Naive thymus-derived CD4-positive, alpha-beta T cell (primary cell): ENCODE results near the gene SELPLG. TPM values are rescaled to one million over a fixed set of nuclear protein-coding genes. Genes with fewer than 3 reads are reported as not detected.

Source experiments
- ATAC-seq: fragments of 150-1000 bp; cut with Tn5 transposase; 2 replicates; pipeline ENCODE4 v1.10.0; 2021; ENCODE audit warnings: mild to moderate bottlenecking, moderate library complexity
- CTCF ChIA-PET: fragments of 350-600 bp; sonication (Branson Sonifier 250); formaldehyde crosslinking; loops from one replicate; lab custom pipeline; 2021; ENCODE audit warnings: antibody characterized with exemption; lab: Charles Lee
- POLR2A ChIA-PET: fragments of 350-600 bp; sonication (Branson Sonifier 250); formaldehyde crosslinking; loops from one replicate; lab custom pipeline; 2021; ENCODE audit warnings: antibody characterized with exemption, inconsistent platforms; lab: Charles Lee
- DNase-seq, 9 donors: peaks; one replicate each; pipeline versions ENCODE4 v3.0.0 to v3.0.0-alpha.2; 2020 to 2022; ENCODE audit warnings: mixed read lengths in 1 of 9
- H3K27ac ChIP-seq: one replicate; pipeline ENCODE4 v1.7.0; 2013; ENCODE audit warnings: mild to moderate bottlenecking, low read depth, low read length, moderate library complexity
- H3K27me3 ChIP-seq, 2 donors: one replicate each; pipeline ENCODE4 v1.7.0; 2013; ENCODE audit warnings: low read length in 2 of 2, mild to moderate bottlenecking in 2 of 2, moderate library complexity in 2 of 2; ENCODE audit not compliant: control insufficient read depth in 2 of 2, insufficient read depth in 2 of 2
- H3K36me3 ChIP-seq, 3 experiments: 1 replicate in 2 of 3; 2 replicates in 1 of 3; pipeline ENCODE4 v1.7.0; 2013; ENCODE audit warnings: low read length in 3 of 3, mild to moderate bottlenecking in 3 of 3, moderate library complexity in 1 of 3; ENCODE audit not compliant: insufficient read depth in 3 of 3, control insufficient read depth in 2 of 3
- H3K4me1 ChIP-seq, 2 donors: one replicate each; pipeline ENCODE4 v1.7.0; 2013; ENCODE audit warnings: low read length in 2 of 2, mild to moderate bottlenecking in 2 of 2, moderate library complexity in 1 of 2; ENCODE audit not compliant: control insufficient read depth in 2 of 2, insufficient read depth in 2 of 2
- H3K4me3 ChIP-seq: 2 replicates; pipeline ENCODE4 v1.7.0; 2013; ENCODE audit warnings: mild to moderate bottlenecking, low read length
- H3K9me3 ChIP-seq, 3 experiments: 1 replicate in 2 of 3; 2 replicates in 1 of 3; pipeline ENCODE4 v1.7.0; 2013; ENCODE audit warnings: low read length in 3 of 3; ENCODE audit not compliant: control insufficient read depth in 2 of 3
- H3K27ac Mint-ChIP-seq, 9 donors: one replicate each; pipeline ENCODE4 v1.8.0; 2020 to 2022; ENCODE audit warnings: mixed read lengths in 9 of 9, mild to moderate bottlenecking in 8 of 9, moderate library complexity in 5 of 9, inconsistent platforms in 2 of 9
- H3K27me3 Mint-ChIP-seq, 5 donors: one replicate each; pipeline ENCODE4 v1.8.0; 2021 to 2022; ENCODE audit warnings: mixed read lengths in 5 of 5, mild to moderate bottlenecking in 1 of 5
- H3K36me3 Mint-ChIP-seq, 5 donors: one replicate each; pipeline ENCODE4 v1.8.0; 2020 to 2022; ENCODE audit warnings: mixed read lengths in 5 of 5, mild to moderate bottlenecking in 3 of 5, inconsistent platforms in 1 of 5
- H3K4me1 Mint-ChIP-seq, 7 donors: one replicate each; pipeline ENCODE4 v1.8.0; 2020 to 2022; ENCODE audit warnings: mixed read lengths in 7 of 7, mild to moderate bottlenecking in 3 of 7, inconsistent platforms in 1 of 7
- H3K4me3 Mint-ChIP-seq, 10 donors: one replicate each; pipeline ENCODE4 v1.8.0; 2020 to 2022; ENCODE audit warnings: mild to moderate bottlenecking in 10 of 10, mixed read lengths in 10 of 10, moderate library complexity in 6 of 10, inconsistent platforms in 2 of 10
- H3K9me3 Mint-ChIP-seq, 11 donors: one replicate each; pipeline ENCODE4 v1.8.0; 2020 to 2022; ENCODE audit warnings: mixed read lengths in 11 of 11, mild to moderate bottlenecking in 4 of 11, inconsistent platforms in 1 of 11, moderate library complexity in 1 of 11
- intact Hi-C, 2 donors: fragments of 100-400 bp; cut with micrococcal nuclease; formaldehyde crosslinking; loops; one replicate each; pipeline ENCODE4 v1.15.1; 2023
- polyA plus RNA-seq, 2 donors: library from polyadenylated mRNA; unstranded; fragments of 300-500 nt; fragmentation: Illumina TruSeq; gene quantifications; one replicate each; pipeline ENCODE4 v1.2.3, GENCODE V29; 2021
- total RNA-seq, 6 experiments: library from RNA in 5 of 6; stranded (reverse) in 5 of 6; gene quantifications; 1 replicate in 5 of 6; 2 replicates in 1 of 6; pipeline ENCODE4 v1.2.3 and lab custom pipeline; 2021 to 2026

The SELPLG gene
- total and polyA plus RNA-seq, 7 experiments from 2014 or later, result 54.3 to 831 (median 161) TPM

DNA sequence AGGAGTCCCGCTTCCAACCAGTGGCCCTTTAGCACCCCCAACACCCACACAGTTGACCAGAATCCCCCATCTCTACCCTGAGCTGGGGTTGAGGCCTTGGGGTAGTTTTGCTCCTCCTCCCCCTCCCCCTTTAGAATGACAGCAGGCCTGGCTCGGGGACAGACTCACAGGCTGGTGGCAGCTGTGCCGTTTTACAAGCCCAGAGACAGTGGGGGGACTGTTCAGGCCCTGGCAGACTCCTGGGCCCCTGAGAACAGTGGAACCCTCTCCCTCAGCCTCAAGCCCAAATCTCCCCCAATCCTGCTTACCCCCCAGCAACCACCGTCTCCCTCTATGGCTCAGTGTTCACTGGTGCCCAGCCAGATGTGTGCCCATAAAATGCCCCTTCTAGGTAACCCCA is 45.9 kb downstream of the SELPLG start:
- intact Hi-C loops, result no loop called here
- no peaks in the 10 kb centered on the region for H3K9me3 Mint-ChIP-seq
- Histone ChIP-seq H3K27me3 (no peaks in the 10 kb centered on the region), H3K27ac (no peak overlapping the region), H3K9me3 (no peaks in the 10 kb centered on the region), H3K36me3 (no peaks in the 10 kb centered on the region), H3K4me3 (no peak overlapping the region), H3K4me1 (no peaks in the 10 kb centered on the region)
- H3K4me1 Mint-ChIP-seq, result peaks cover 0 to 1% (median 0%) of the 10 kb centered on the region in 7 donors
- no peaks in the 10 kb centered on the region for H3K27me3 Mint-ChIP-seq
- DNase-seq, result no peak
- ATAC-seq, result no peak
- no peaks in the 10 kb centered on the region for H3K36me3 Mint-ChIP-seq
- ChIA-PET POLR2A (no interaction called here), CTCF (no interaction called here)
- H3K27ac Mint-ChIP-seq, result peak overlapping the region in 1 of 9 donors; percentile 38
- H3K4me3 Mint-ChIP-seq, result no peak overlapping the region

DNA sequence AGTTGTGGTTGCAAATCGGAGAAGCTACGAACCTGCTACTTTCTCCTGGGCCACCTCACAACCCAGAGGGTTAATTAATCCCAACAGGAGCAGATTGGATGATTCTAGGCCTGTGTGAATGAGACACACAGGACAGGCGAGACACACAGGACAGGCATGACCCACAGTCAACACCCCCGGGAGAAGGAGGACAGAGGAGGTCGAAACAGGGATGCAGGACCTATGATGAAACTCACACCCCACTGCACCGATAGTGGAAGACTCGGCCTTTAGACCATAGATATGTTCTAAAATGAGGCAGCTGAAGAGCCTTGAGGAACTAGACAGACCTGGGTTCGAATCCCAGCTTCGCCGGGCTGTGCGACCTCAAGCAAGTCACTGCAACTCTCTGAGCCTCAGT is 47.4 kb downstream of the SELPLG start:
- Mint-ChIP-seq H3K9me3 (no peaks in the 10 kb centered on the region), H3K27me3 (no peaks in the 10 kb centered on the region), H3K27ac (no peak overlapping the region), H3K4me1 (peaks cover 0 to 1% (median 0%) of the 10 kb centered on the region in 7 donors), H3K36me3 (no peaks in the 10 kb centered on the region), H3K4me3 (no peak overlapping the region)
- no peaks in the 10 kb centered on the region for H3K36me3 ChIP-seq
- CTCF ChIA-PET, result no interaction called here
- no peaks in the 10 kb centered on the region for H3K4me1 ChIP-seq
- H3K27ac ChIP-seq, result no peak overlapping the region
- no peaks in the 10 kb centered on the region for H3K9me3 ChIP-seq
- ATAC-seq (no peak), DNase-seq (no peak)
- no peak overlapping the region for H3K4me3 ChIP-seq
- no peaks in the 10 kb centered on the region for H3K27me3 ChIP-seq
- POLR2A ChIA-PET, result interaction anchor here (0.8 kb wide), 1 partner anchor 14 kb away, joined by 3 read pairs; no protein-coding TSS in a partner anchor
- intact Hi-C loops, result no loop called here

DNA sequence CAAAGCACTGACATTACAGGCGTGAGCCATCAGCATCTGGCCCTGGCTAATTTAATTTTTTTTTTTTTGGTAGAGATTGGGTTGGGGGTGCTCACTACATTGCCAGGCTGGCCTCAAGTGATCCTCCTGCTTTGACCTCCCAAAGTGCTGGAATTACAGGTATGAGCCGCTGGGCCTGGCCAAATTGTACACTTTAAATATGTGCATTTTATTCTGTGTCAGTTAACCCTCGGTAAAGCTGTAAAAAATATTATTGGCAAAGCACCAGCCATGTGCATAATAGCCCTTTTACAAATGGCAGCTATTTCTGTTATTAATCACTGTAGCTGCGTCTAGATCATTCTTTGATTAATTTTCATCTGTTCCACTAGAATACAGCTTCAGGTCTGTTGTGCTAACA is 47.8 kb downstream of the SELPLG start:
- POLR2A ChIA-PET, result interaction anchor here (0.8 kb wide), 1 partner anchor 14 kb away, joined by 3 read pairs; no protein-coding TSS in a partner anchor
- Mint-ChIP-seq H3K4me1 (peaks cover 0 to 1% (median 0%) of the 10 kb centered on the region in 7 donors), H3K4me3 (no peak overlapping the region), H3K27me3 (no peaks in the 10 kb centered on the region), H3K9me3 (no peaks in the 10 kb centered on the region), H3K27ac (no peak overlapping the region), H3K36me3 (no peaks in the 10 kb centered on the region)
- Histone ChIP-seq H3K36me3 (no peaks in the 10 kb centered on the region), H3K4me1 (no peaks in the 10 kb centered on the region), H3K9me3 (no peaks in the 10 kb centered on the region), H3K4me3 (no peak overlapping the region), H3K27ac (no peak overlapping the region), H3K27me3 (no peaks in the 10 kb centered on the region)
- intact Hi-C loops, result no loop called here
- ATAC-seq (no peak), DNase-seq (no peak)
- CTCF ChIA-PET, result interaction anchor here (0.6 kb wide), 1 partner anchor 222 kb away, joined by 4 read pairs; no protein-coding TSS in a partner anchor

GRCh38 chr12:108584456-108585065 is 49.1 kb downstream of the SELPLG start:
- ChIA-PET CTCF (no interaction called here), POLR2A (interaction anchor here (0.6 kb wide), 1 partner anchor 30 kb away, joined by 3 read pairs; no protein-coding TSS in a partner anchor)
- no peak overlapping the region for H3K4me3 ChIP-seq
- DNase-seq (no peak), ATAC-seq (no peak)
- Mint-ChIP-seq H3K4me3 (no peak overlapping the region), H3K27me3 (no peaks in the 10 kb centered on the region), H3K9me3 (no peaks in the 10 kb centered on the region), H3K36me3 (no peaks in the 10 kb centered on the region), H3K4me1 (peaks cover 0 to 1% (median 0%) of the 10 kb centered on the region in 7 donors), H3K27ac (peak overlapping the region in 1 of 9 donors; percentile 19)
- H3K27me3 ChIP-seq, result no peaks in the 10 kb centered on the region
- H3K9me3 ChIP-seq, result no peaks in the 10 kb centered on the region
- no peaks in the 10 kb centered on the region for H3K36me3 ChIP-seq
- H3K27ac ChIP-seq, result no peak overlapping the region
- no peaks in the 10 kb centered on the region for H3K4me1 ChIP-seq
- intact Hi-C loops, result no loop called here

GRCh38 chr12:108583991-108584390 is 49.7 kb downstream of the SELPLG start:
- intact Hi-C loops, result no loop called here
- Histone ChIP-seq H3K4me1 (no peaks in the 10 kb centered on the region), H3K27me3 (no peaks in the 10 kb centered on the region), H3K36me3 (no peaks in the 10 kb centered on the region), H3K9me3 (no peaks in the 10 kb centered on the region), H3K4me3 (no peak overlapping the region), H3K27ac (no peak overlapping the region)
- H3K4me1 Mint-ChIP-seq, result peaks cover 0 to 2% (median 0%) of the 10 kb centered on the region in 7 donors
- POLR2A ChIA-PET, result no interaction called here
- DNase-seq (no peak), ATAC-seq (no peak)
- H3K9me3 Mint-ChIP-seq, result peaks cover 0 to 2% (median 0%) of the 10 kb centered on the region in 11 donors
- CTCF ChIA-PET, result no interaction called here
- H3K27me3 Mint-ChIP-seq, result no peaks in the 10 kb centered on the region
- no peak overlapping the region for H3K4me3 Mint-ChIP-seq
- peaks cover 0 to 1% (median 0%) of the 10 kb centered on the region in 5 donors for H3K36me3 Mint-ChIP-seq
- no peak overlapping the region for H3K27ac Mint-ChIP-seq

GRCh38 chr12:108582978-108583770 is 50.5 kb downstream of the SELPLG start:
- peak overlapping the region in 1 of 9 donors; percentile 47 for H3K27ac Mint-ChIP-seq
- Histone ChIP-seq H3K27ac (no peak overlapping the region), H3K36me3 (no peaks in the 10 kb centered on the region), H3K4me1 (no peaks in the 10 kb centered on the region), H3K4me3 (no peak overlapping the region), H3K9me3 (no peaks in the 10 kb centered on the region), H3K27me3 (no peaks in the 10 kb centered on the region)
- ChIA-PET CTCF (no interaction called here), POLR2A (interaction anchor here (0.7 kb wide), 1 partner anchor 17 kb away, joined by 3 read pairs; no protein-coding TSS in a partner anchor)
- DNase-seq (no peak), ATAC-seq (no peak)
- peaks cover 0 to 8% (median 0%) of the 10 kb centered on the region in 5 donors for H3K36me3 Mint-ChIP-seq
- peaks cover 0 to 5% (median 0%) of the 10 kb centered on the region in 7 donors for H3K4me1 Mint-ChIP-seq
- H3K27me3 Mint-ChIP-seq, result peaks cover 0 to 5% (median 0%) of the 10 kb centered on the region in 5 donors
- H3K4me3 Mint-ChIP-seq, result no peak overlapping the region
- H3K9me3 Mint-ChIP-seq, result peaks cover 0 to 10% (median 0%) of the 10 kb centered on the region in 11 donors
- intact Hi-C loops, result no loop called here
